NAMALWA (cell line): ENCODE measurements around the gene ANXA2R.
"Not testable (repeated sequence)": the region's sequence is repeated elsewhere in the genome, so short reads cannot be mapped to it uniquely, and the experiment has no call there.

Source experiments
- DNase-seq: peaks from one replicate; pipeline ENCODE4 v3.0.0-alpha.2; 2015; ENCODE audit warnings: low spot score

Gene ANXA2R

DNA sequence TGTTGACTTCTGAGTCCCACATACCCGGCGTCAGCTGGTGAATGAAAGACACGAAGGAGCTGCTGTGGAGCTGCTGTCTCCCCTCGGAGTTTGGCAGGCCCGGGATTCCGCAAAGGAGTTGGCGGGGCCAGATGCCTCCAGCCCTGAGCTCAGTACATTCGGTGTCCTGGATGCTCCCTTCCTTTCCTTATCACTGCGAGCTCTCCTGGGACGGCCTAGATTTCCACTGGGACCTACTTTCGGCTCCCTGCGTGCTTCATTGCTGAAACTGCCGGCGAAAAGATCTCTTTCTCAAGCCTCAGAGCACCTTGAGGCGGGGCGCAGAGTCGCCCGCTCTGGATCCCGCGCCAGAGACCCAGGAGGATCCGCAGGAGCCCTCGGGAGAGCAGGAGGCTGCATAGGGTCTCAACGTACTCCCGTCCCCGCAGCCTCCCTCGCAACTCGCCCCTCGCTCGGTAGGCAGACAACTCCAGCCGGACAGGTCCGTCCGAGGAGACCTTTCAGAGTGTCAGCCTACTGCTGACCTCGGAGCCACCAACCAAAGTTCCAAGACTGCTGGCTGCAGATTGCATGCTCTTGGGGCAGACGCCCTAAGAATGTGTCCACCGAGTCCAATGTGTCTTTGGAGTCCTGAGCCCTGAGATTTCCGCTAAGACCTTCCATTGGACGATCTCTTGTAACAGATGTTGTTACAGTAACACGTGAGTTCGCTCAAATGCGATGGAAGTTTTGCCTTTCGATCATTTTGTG, 6.1 kb downstream of the ANXA2R start:
- no peak for DNase-seq

DNA sequence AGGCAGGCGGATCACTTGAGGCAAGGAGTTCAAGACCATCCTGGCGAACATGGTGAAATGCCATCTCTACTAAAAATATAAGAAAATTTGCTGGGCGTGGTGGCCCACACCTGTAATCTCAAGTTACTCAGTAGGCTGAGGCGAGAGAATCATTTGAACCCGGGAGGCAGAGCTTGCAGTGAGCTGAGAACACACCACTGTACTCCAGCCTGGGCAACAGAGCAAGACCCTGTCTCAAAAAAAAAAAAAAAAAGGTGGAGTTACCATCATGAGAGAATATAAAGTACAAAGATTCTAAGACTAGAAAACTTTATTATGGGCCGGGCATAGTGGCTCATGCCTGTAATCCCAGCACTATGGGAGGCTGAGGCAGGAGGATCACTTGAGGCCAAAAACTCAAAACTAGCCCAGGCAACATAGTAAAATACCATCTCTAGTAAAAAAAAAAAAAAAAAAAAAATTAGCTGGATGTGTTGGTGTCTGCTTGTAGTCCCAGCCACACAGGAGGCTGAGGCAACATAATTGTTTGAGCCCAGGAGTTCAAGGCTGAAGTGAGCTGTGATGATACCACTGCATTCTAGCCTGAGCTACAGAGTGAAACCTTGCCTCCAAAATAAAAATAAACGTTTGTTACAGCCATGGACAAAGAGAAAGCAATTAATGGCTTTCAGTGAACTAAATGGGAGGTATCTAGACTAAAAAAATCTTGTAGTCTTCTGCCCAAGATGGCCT, 12.9 kb downstream of the ANXA2R start:
- DNase-seq, result no peak

DNA sequence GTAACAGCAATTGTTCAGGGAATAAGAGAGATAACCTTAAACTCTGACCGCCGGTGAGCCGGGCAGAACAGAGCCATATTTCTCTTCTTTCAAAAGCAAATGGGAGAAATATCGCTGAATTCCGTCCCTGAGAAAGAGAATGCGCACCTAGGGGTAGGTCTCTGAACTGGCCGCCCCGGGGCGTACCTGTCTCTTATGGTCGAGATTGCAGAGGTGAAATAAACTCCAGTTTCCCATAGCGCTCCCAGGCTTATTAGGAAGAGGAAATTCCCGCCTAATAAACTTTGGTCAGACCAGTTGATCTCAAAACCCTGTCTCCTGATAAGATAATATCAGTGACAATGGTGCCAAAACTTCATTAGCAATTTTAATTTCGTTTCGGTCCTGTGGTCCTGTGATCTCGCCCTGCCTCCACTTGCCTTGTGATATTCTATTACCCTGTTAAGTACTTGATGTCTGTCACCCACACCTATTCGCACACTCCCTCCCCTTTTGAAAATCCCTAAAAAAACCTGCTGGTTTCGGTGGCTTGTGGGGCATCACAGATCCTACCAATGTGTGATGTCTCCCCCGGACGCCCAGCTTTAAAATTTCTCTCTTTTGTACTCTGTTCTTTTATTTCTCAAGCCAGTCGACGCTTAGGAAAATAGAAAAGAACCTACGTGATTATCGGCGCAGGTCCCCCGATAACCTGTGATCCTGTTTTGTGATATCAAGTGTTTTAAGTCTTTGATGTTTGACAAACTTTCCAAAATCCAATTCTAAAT, 14.8 kb downstream of the ANXA2R start:
- DNase-seq, result not testable (repeated sequence)

DNA sequence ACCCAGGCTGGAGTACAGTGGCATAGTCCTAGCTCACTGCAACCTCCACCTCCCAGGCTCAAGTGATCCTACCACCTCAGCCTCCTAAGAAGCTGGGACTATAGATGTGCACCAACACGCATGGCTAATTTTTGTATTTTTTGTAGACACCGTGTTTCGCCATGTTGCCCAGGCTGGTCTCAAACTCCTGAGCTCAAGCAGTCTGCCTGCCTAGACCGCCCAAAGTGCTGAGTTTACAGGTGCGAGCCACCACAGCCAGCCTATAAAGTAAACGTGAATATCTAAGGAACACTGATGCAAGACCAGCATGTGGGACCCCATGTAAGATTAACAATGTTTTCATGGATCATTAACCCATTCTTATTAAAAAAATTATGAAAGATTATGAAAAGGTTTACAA, 15.9 kb downstream of the ANXA2R start:
- DNase-seq, result no peak

DNA sequence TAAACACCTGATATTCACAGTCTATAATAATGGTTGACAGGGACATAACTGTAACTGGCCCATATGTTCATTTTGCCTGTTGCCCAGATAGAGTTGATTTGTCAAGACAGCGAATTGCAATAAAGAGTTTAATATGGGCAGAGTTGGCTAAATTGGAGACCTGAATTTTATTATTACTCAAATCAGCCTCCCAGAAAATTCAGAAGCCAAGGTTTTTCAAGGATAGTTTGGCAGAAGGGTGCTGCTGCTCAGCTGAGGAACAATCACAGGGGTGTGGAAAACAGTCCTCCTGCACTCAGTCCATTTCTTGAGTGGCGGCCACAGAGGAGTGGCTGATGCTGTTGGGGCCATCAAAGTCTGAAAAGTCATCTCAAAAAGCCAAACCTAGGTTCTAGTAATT, 19.0 kb downstream of the ANXA2R start:
- no peak for DNase-seq

DNA sequence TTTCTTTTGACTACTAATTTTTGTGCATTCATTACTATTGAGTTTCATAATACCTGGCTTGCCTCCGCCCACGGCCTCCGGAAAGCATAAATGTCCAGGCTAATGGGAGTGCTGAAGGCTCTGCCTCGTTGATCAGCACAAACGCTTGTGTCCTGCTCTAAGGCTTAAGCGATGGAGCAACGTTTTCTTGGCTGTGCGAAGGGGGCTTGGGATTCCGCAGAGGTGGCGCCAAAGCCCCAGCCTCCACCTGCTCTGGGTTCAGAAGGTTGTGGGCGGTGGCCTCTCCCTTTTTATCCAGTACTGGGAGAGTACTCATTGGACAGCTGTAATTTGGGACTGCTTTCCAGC, 19.7 kb downstream of the ANXA2R start:
- no peak for DNase-seq

DNA sequence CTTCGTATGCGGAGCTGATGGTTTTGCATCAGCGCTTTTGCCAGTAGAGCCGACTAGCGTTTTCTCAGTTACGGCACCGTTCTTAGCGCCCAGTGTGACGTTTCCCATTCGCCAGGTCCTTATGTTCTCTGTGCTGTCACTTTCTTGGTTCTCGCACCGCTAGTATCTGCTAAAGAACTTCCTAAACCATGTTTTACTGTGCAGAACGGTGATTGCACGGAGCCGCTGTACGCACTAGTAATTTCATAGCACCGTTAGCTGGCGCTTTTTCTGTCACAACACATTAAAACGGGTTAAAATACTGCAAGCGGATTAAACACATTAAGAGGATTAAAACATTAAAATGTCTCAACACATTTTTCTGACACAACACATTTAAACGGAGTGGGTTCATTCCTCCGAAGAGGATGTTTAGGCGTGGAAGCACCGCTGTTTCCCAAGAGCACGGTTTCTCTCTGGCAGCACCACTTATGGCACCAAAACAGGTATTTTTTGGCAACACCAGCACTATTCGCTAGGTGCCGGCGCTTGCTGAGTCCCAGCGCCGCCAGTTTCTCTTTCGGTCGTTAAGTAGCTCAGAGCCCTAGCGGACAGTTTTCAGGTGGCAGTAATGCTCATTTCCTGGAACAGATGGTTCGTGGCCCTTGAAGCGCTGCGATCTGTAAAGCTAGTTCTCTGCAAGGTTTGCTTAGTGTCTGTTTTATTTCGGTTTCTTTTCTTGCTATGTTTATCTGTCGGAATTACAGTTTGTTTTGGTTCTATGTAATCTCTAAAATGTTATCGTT, 20.3 kb downstream of the ANXA2R start:
- peak; percentile 98 for DNase-seq

DNA sequence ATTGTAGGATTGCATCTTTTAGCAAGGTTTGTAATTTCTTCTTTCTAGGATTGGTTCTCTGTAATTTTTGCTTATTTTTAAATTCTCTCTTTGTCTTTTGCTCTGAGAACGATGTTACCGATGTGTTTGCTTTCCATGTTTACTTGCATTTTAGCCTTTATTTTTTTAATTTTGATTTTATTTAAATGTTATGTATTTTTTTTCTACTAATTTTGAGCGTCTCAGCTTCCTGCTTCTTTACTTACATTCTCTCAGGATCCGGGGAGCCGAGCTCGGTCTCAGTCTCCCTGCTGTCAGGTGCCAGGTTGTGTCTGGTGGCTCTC, 20.9 kb downstream of the ANXA2R start:
- no peak for DNase-seq

DNA sequence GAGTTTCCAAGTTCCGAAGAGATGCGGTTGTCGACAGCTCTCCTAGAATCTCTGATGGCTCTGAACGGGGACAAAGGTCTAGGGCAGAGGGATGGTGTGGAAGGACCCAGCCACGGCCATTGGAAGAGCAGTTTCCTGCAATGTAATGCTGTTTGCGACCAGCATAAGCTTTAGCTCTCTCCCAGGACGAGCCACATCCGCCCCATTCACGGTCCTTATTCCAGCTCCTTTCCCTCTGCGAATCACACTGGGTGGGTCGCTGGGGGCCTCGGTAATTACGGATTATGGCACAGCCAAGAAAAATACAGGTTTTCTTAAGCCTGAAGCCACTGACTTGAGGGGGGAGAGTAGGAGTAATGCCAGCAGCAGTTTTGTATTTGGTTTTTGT, 22.7 kb downstream of the ANXA2R start:
- DNase-seq, result peak; percentile 61

DNA sequence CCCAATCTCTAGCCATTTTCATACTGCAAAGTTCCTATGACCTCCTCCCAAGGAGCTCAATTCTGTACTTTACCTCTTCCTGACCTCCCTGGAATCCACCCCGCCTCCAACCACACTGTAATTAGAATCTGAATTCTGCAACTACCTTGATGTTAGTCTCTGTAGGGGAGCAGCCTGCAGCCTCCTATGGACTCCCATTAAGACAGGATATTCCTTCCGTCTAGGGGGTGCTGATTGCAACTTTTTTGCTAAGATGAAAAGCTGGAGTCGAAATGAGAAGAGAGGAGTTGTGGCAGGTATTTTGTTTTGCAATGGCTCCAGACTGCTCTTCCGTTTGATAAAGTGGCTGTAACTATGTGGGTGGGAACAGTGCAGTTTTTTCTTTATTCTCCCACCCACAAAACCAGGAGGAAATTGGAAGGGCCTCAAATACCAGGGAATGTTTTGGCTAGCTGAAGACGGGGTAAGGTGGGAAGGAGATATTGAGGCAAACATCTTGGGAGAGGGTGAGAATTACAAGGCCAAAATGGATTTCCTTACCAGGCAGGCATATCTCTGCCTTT, 23.8 kb downstream of the ANXA2R start:
- no peak for DNase-seq

DNA sequence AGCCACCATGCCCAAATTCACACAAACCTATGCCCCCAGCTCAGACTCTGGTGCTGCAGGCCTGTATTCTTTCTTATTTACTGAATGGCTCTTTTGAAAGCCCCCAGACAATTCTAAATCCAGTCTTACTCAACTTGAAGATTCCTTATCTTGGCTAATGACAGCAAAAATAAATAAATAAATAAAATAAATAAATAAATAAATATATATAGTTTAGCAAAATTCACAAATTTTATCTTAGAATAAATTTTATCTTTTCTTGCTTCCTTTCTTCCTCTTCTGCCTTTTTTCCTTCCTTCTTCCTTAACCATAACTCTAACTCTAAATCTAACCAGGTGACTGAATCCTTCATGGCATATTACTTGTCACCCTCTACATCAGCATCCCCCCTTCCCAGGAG, 25.6 kb downstream of the ANXA2R start:
- DNase-seq, result no peak

DNA sequence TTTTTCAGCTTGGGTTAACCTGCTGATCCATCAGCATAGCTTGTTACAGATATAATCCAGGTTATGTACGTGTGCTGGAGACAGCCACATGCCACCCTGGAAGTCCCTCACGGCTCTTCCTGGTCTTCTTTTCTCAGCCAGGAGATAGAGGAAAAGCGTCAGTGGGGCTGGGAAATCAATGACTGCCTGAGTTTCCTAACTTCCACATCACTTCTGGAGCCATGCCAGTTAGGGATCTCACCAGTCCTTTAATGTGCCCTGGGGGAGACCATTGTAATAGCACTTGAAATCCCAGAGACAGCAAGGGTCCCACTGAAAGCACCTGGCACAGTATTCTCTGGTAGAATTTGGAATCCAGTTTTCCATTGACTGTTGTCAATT, 29.2 kb downstream of the ANXA2R start:
- DNase-seq, result no peak

DNA sequence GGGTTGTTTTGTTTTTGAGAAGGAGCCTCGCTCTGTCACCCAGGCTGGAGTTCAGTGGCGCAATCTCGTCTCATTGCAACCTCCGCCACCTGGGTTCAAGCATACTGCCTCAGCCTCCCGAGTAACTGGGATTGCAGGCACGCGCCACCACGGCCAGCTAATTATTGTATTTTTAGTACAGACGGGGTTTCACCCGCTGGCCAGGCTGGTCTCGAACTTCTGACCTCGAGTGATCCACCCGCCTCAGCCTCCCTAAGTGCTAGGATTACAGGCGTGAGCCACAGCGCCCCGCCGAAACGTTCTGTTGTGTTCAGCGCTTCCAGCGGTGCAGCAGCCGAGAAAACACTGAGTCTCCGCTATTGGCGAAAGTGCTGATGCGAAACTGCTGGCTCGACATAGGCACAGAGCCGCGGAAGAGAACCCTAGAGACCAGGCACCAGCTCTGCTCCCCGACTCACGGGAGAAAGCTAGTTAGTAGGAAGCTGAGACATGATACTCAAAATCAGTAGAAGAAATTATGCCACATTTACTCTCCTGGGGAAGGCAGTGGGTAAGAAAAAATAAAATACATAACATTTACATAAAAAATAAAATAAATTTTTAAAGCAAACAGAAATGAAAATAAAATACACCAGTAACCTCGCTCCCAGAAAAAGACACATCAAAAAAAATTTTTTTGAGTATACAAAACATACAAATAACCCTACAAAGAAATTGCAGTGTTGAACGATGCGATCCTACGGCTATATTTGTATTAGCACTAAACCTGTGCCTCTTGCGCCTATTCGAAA, 31.6 kb downstream of the ANXA2R start:
- peak; percentile 97 for DNase-seq

DNA sequence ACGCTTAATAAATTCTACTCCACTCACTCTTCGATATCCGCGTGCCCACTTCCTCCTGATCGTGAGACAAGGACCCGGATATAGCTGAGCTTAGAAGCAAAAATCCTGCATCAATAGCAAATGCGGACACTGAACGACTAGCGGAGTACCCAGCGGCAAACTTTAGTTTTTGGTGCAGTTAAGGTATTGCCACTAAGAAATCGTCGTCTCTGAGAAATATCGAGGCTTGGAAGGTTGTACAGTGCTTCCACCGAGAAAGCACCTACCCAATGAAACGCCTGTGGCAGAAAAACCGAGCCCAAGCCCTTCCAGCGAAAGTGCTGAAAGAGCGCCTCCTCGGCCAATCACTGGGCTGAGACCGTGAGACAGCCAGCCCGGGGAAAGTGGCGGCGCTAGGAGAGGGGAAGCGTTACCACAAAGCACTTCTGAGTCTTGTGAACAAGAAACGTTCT, 32.2 kb downstream of the ANXA2R start:
- peak; percentile 92 for DNase-seq

DNA sequence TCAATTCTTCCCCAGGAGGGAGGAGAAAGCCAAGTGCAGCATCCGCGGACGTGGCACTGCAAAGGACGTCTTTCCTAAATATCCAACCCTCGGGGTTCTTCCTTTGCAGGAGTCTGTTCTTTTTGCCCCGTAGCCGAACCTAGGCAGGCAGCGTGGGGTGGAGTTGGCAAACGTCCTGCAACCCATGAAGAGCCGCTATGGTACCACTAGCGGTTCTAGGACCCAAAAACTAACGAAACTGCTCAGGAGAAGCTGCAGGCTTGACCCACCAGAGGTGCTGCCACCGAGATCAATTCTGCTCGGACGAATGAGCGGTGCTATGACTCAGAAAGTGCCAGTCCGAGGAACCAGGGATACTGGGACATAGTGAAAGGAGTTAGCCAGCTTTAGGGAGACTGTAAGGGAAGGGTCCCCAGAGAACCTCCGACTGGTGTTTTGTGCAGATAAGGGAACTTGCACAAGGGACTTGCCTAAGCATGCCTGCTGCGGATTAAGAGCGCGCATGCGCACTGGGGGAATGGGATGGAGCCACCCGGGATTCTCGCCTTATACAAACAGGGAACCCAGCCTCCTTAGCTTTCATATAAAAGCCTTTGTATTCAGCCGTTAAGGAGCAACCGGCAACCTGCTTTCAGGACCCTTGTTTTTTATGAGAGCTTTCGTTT, 32.7 kb downstream of the ANXA2R start:
- no peak for DNase-seq

DNA sequence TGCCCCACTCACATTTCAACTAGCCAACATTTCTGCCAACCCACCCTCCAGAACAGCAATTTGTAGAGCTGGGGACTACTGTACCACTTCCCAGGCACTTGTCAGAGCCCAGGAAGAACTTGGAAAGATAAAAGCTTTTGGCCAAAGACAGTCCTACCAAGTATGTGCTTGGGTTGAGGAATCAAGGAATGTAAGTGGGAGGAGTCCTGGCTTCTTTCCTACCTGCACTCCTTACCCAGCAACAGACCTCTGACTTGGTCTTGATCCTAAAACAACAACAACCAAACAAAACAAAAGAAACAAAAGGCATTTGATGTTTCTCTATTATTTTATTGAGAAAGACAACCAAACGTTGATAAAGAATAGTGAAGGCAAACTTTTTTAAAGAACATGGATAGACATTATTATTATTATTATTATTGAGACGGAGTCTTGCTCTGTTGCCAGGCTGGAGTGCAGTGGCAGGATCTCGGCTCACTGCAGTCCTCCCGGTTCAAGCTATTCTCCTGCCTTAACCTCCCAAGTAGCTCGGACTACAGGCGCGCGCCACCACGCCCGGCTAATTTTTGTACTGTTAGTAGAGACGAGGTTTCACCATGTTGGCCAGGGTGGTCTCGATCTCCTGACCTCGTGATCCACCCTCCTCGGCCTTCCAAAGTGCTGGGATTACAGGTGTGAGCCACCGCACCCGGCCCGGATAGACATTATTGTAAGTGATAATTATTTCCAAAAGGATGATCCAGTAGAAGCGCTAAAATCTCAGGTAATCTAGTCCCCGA, 33.5 kb downstream of the ANXA2R start:
- no peak for DNase-seq

DNA sequence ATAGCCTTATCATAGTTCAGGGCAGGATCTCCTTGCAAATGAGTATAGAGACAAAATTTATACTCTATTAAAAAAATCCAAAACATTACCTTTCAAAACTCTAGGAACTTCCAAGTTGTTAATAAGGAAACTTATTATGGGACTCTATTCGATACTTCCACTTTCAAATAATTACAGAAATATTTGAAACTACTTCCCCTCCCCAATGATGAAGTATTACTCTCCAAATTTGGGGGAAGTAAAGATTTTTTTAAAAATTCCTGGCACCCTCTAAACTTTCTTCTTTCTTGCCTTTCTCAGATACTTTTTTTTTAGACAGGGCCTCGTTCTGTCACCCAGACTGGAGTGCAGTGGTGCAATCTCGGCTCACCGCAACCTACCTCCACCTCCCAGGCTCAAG, 35.1 kb downstream of the ANXA2R start:
- no peak for DNase-seq

DNA sequence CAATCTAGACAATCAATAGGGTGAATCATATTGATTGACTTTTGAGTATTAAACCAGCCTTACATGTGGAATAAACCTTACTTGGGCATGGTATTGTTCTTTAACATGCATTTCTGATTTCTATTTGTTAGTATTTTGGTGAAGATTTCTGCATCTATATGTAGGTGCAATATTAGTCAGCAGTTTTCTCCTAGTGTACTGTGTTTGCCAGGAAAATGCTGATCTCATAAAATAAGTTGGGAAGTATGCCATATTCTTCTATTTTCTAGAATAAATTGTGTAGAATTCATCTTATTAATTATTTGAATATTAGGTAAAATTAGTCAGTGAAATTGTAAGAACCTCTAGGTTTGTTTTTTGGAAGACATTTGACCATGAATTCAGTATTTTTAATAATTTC, 38.4 kb downstream of the ANXA2R start:
- DNase-seq, result no peak

DNA sequence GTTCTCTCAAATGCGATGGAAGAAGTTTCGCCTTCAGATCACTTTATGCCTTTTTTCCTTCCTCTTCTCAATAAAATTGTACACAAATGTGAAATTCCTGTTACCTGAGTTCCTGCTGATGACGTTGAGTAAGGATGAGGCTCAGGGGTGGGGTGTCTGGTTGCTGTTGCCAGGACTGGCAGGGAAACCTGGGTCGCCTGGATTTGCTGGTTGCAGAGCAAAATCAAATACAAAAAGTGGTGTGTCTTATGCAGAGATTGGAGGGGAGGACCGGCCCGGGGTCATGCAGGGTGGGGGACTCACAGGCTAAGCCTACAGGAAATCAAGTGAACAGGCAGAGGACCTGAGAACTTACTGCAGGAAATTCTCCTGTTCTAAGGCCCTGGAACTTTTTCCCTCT, 39.2 kb downstream of the ANXA2R start:
- DNase-seq, result no peak
